ENCODE measurements around the gene INPP5B. TPM values are rescaled to one million over a fixed set of nuclear protein-coding genes. Genes with fewer than 3 reads are reported as not detected.
A peak's percentile ranks its signal among the peaks of the same experiment; 100 is the strongest.

INPP5B gene
- total and polyA plus RNA-seq, 2 of the 13 experiments (the other 11 are each of a cell fraction or from before 2014, with no cell fraction given) = 9.0 to 9.8 TPM

- TF ChIP-seq ZHX2 (IDR thresholded peaks at IDR 0.05; ENCODE audit: low read depth) (0 out of 2 replicates have a peak, but pooled peaks have one; percentile 16), ZHX2 (CRISPR knock-in tag; IDR thresholded peaks at IDR 0.05; ENCODE audit: borderline replicate concordance) (no peak), MAZ (IDR thresholded peaks at IDR 0.05; ENCODE audit: borderline replicate concordance, low read depth, low read length) (0 out of 2 replicates have a peak, but pooled peaks have one; percentile 23), MAZ (CRISPR knock-in tag; IDR thresholded peaks at IDR 0.05; ENCODE audit: low read depth) (no peak)
Observed at GRCh38 chr1:37945743-37946702, 830 bp downstream of the INPP5B start (continued).

- no peak overlapping the region for H3K9ac ChIP-seq (ENCODE audit: insufficient read depth, low read depth, low read length)
- intact Hi-C loops (cut with micrococcal nuclease; ENCODE audit: unreplicated experiment) (no loop called here), in situ Hi-C loops (cut with HindIII; ENCODE audit: extremely low pct_ligation_motif_present, low pct_unique_long_range_greater_than_20kb) (no loop called here)
- peaks cover 58% of the 10 kb centered on the region for H3K4me1 ChIP-seq (ENCODE audit: insufficient read depth, low read length)
- FAIRE-seq (no peak), DNase-seq (ENCODE audit: low spot score) (no peak), ATAC-seq (no peak)
- 59% methylated on average over 5 of the region's 5 CpGs for WGBS (ENCODE audit: low lambda C conversion rate)
- H2AFZ ChIP-seq (ENCODE audit: low read length) = no peak overlapping the region
- ChIA-PET CTCF (ENCODE audit: low intra/inter-chr PET ratio, low total read pairs) (no interaction called here), POLR2A (no interaction called here)
- H4K20me1 ChIP-seq (ENCODE audit: insufficient read depth, low read length) = no peaks in the 10 kb centered on the region
- no peaks in the 10 kb centered on the region for H3K9me3 ChIP-seq (ENCODE audit: low read length)
- no peaks in the 10 kb centered on the region for H3K36me3 ChIP-seq (replicated peaks in 1 of 2; ENCODE audit: control insufficient read depth in 1 of 2, insufficient read depth in 2 of 2, low read length in 2 of 2)
- 0 out of 6 replicates have a peak overlapping the region, but pooled peaks of 1 of the 3 experiments have one; percentile 91 for H3K4me3 ChIP-seq (replicated peaks in 1 of 3; ENCODE audit: insufficient read depth in 1 of 3, low read depth in 2 of 3, low read length in 3 of 3)
- H3K4me2 ChIP-seq (ENCODE audit: low read depth, low read length) = peak overlapping the region; percentile 86
- no peaks in the 10 kb centered on the region for H3K79me2 ChIP-seq (ENCODE audit: insufficient read depth, low read length)
- H3K27me3 ChIP-seq (ENCODE audit: control insufficient read depth in 1 of 2, insufficient read depth in 2 of 2, low read length in 2 of 2) = no peaks in the 10 kb centered on the region; a peak in 1 of 5 replicates
- H3K27ac ChIP-seq (ENCODE audit: extremely low read length, insufficient read depth, low read length) = no peak overlapping the region
- BruUV-seq (replicated peaks) = no TSS peak
- TF ChIP-seq HNF4A (CRISPR knock-in tag; IDR thresholded peaks at IDR 0.05) (0 out of 2 replicates have a peak, but pooled peaks have one; percentile 20), ARID4A (CRISPR knock-in tag; IDR thresholded peaks at IDR 0.05; ENCODE audit: borderline replicate concordance) (0 out of 2 replicates have a peak, but pooled peaks have one; percentile 8), ZNF121 (CRISPR knock-in tag; IDR thresholded peaks at IDR 0.05) (peak; percentile 83)
Observed at GRCh38 chr1:37945251-37945650, 1.6 kb downstream of the INPP5B start.
